Activated CD4-positive, alpha-beta T cell treated with anti-CD3 and anti-CD28 coated beads, Interleukin-2, amount 50 U/mL, for 48 hours (primary cell): ENCODE results near the gene KCNJ15.
A peak's percentile ranks its signal among the peaks of the same experiment; 100 is the strongest.

Source experiments
- DNase-seq, 2 experiments: peaks; one replicate each; pipeline ENCODE4 v3.0.0-alpha.2; 2020

KCNJ15 gene

DNA sequence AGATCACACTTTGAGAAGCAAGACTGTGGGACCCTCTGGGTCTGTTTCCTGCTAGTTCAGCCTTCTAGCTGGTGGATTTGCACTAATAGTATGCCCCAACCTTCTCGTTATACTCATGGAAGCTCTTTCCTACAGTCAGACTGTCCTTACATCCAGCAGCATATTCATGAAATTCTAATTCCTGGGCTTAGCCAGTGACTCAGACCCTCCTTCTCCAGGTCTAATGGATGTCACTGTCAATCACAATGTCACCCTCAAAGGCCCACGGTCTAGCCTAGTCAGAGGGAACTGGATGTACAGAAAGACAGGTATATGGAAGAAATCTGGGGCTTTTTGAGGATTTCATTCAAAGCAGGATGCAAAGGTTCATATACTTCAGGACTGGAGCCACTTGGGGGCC lies 72.4 kb downstream of the KCNJ15 start:
- no peak for DNase-seq

GRCh38 chr21:38330666-38331065 lies 73.9 kb downstream of the KCNJ15 start:
- DNase-seq: no peak

DNA sequence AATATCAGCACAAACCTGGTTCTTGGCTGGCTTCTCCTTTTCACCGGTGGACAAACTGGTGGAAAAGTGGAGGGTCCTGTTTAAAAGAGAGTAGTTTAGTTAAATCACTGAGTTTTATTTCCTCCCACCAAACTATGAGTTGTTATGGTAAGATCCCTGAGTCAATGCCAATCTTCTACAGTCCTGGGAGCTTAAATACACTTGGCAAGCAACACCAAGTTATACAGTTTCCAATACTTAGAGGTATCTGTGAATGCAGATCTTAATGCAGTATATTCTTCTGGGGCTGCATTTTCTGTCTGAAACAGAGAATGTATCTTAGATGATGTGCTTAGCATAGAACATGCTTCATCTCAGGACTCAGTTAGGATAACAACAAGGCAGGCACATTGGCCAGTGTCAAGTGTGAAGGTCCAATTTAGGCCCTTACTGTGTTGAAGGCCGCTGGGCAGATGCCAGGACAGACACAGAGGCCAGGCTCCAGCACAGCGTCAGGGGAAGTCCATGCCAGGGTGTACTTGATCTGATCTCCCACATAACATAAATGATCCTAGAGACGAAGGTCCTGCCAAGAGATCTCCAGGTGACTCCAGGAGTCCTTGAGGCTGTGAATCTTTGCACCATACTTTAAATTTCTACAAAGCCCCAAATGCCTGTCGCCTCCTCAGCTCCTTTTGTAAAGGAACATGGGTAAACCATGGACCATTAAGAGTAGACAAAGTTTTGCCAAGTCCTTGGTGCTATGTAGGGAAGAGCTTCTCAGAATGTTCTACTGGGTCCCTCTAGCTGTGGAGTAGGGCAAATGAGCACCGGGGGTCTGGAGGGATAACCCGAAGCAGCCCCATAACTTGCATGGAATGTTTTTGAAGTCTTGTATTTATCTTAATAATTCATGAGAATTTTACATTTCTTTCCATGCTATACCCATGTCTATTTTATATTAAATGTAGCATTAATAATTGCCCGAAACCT lies 76.8 kb downstream of the KCNJ15 start:
- DNase-seq: no peak

- no peak for DNase-seq
Measured at GRCh38 chr21:38334866-38335265, 78.1 kb downstream of the KCNJ15 start.

DNA sequence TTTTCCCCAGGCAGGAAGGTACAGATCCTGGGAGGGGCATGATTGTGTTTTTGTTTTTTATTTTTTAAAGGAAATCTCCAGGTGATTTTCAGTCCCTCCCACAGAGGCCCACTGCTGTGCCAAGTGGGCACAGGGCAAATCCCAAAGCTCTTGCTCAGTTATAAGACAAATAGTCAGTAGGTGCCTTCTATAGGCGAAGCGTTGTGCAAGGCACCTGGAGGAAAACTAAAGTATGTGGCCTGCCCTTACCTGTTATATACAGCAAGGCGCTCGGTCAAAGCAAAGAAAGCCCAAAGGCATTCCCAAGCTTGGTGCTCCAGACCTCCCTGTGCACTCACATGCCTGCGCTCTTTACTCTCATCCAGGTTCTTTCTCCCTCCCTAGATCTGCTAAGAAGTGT lies 81.0 kb downstream of the KCNJ15 start:
- no peak for DNase-seq

GRCh38 chr21:38340131-38340530 lies 83.3 kb downstream of the KCNJ15 start:
- DNase-seq: no peak

GRCh38 chr21:38341546-38342012 lies 84.8 kb downstream of the KCNJ15 start:
- no peak for DNase-seq

DNA sequence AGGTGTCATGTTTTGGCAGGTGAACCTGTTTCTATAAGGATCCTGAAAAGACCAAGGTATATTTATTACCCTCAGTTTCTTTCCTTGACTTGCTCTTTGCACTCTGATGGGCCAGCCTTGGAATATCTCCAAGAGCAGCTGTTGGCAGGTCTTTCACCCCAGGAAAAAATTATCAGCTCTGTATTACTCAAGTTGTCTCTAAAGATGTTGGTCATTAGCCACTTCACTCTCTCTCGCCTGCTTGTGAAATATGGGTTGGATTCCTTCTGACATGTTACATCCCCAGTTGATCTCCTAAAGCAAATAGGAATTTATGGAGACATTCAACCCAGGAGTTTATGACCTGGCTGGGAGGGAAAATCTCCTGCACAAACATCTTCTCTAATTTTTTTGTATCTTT lies 85.9 kb downstream of the KCNJ15 start:
- no peak for DNase-seq

DNA sequence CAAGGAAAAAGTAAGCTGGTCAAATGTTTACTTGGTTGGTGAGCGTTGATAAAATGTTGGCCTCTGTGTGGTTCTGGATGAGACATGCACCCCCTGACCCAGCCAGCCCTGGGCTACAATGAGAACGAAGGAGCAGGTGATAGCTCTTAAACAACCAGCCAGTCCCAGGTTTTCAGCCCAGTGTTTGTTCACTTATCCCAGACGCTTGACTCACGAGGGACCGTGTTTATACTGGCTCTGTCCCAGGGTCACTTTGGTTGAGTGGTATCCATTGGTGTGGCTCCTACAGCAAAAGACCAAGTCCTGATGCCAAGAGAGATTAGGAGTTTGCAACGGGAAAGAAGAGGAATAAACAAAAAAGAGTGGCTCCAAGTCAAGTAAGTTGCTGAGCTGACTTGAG lies 86.9 kb downstream of the KCNJ15 start:
- DNase-seq: no peak

DNA sequence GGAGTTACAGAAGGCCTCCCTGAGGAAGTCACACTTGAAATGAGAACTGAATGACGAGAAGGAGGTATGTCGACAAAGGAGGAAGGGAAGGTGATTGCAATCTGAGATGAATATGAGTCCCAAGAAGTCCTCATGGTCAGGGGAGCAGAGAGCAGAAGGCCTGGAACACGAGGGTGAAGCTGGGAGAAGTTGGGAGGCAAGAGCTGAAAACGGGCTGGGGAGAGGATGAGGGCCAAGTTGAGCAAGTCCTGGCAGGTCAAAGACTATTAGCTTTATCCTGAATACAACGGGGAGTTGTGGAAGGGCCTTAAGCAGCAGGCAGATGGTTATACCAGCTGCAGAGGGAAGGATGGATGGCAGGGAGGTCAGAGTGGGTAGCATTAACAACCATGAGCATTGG lies 89.5 kb downstream of the KCNJ15 start:
- no peak for DNase-seq

- peak in 1 of 2 experiments; percentile 34 for DNase-seq
Measured at GRCh38 chr21:38349111-38349746, 92.4 kb downstream of the KCNJ15 start.

DNA sequence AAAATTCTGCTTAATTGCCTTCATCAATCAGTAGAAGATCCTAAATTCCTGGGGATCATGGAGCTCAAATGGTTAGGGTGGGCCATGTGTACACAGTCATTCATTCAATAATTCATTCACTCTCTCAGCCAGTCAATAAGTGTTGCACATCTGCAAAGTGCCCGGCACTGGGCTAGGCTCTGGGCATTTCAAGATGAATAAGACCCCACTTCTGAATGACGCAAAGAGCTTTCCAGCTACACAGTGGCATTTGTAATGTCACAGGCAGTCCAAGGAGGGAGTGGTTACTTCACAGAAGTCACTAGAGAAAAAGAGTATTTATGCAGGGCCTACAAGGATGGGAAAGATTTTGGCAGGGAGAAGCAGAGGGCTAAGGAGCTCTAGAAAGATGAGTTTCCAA lies 93.2 kb downstream of the KCNJ15 start:
- DNase-seq: no peak

- no peak for DNase-seq
Measured at GRCh38 chr21:38350684-38351083, 93.9 kb downstream of the KCNJ15 start.

GRCh38 chr21:38351176-38351959 lies 94.6 kb downstream of the KCNJ15 start:
- no peak for DNase-seq

- DNase-seq: no peak
Measured at GRCh38 chr21:38351961-38352521, 95.2 kb downstream of the KCNJ15 start.

GRCh38 chr21:38352536-38353219 lies 95.9 kb downstream of the KCNJ15 start:
- DNase-seq: peak; percentile 68 to 74

GRCh38 chr21:38354231-38354630 lies 97.4 kb downstream of the KCNJ15 start:
- DNase-seq: no peak

GRCh38 chr21:38354746-38355145 lies 98.0 kb downstream of the KCNJ15 start:
- no peak for DNase-seq

- DNase-seq: no peak
Measured at GRCh38 chr21:38355353-38355752, 98.6 kb downstream of the KCNJ15 start.

DNA sequence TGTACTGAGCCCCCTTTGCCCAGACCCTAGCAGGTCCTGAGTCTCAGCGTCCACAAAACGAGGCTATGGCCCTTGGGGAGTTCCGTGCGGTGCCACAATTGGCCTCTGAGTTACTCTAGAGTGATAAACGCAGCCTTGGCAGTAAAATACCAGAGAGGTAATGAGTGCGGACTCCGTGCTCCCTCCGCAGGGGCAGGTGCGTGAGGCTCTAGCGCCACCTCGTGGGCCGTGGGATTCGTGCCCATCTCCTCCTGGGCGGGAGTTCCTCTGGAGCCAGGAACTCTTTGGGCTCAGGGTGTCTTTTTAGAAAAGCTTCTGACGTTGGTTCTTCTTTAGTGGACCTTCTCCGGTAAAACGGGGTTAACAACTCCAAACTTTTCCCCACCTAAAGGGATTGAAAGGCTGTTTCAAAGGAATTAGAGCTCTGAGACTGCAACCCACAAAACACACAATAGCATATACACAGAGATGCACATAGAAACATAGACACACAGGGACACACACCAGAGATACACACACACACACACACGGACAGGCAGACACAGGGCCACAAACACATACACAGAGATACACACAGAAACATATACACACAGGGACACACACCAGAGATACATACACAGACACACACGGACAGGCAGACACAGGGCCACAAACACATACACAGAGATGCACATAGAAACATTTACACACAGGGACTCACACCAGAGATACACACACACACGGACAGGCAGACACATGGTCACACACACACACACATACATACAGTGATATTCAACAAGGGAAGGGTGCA lies 99.4 kb downstream of the KCNJ15 start:
- peak; percentile 83 to 85 for DNase-seq
